ENCODE data around the gene PIGA. TPM values are rescaled to one million over a fixed set of nuclear protein-coding genes. Genes with fewer than 3 reads are reported as not detected.

The PIGA gene
- total RNA-seq, 2 donors from 2014 or later: 7.9 to 10.7 TPM

DNA sequence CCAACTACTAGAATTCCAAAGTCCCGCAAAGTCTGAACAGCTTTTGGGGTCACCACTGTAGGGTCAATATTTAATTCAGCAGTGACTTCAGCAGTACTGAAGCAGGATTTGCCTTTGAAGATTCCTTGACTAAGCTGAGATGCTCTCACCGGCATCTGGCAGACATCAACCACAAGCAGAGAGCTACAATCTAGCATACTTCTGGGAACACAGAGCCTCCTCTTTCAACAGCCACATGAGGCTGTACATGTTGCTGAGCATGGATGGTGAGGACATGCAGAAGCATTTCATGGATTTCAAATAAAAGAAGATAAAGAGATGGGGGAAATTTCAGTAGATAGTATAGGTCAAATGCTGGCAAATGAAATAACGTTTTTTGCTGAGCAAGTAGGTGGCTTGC is 13.3 kb downstream of the PIGA start:
- no peak overlapping the region for H3K27ac ChIP-seq
- H3K4me1 ChIP-seq (ENCODE audit: control insufficient read depth in 1 of 2, low read depth in 2 of 2): no peaks in the 10 kb centered on the region
- no peak for ATAC-seq (ENCODE audit: insufficient number of reproducible peaks, low FRiP score, low read depth)
- H3K9me3 ChIP-seq: no peaks in the 10 kb centered on the region
- H3K27me3 ChIP-seq (replicated peaks; ENCODE audit: insufficient read depth): no peaks in the 10 kb centered on the region
- no peaks in the 10 kb centered on the region for H3K36me3 ChIP-seq
- no peak overlapping the region for H3K4me3 ChIP-seq
- DNase-seq (ENCODE audit: low spot score): no peak
- TF ChIP-seq, protein P1, sequence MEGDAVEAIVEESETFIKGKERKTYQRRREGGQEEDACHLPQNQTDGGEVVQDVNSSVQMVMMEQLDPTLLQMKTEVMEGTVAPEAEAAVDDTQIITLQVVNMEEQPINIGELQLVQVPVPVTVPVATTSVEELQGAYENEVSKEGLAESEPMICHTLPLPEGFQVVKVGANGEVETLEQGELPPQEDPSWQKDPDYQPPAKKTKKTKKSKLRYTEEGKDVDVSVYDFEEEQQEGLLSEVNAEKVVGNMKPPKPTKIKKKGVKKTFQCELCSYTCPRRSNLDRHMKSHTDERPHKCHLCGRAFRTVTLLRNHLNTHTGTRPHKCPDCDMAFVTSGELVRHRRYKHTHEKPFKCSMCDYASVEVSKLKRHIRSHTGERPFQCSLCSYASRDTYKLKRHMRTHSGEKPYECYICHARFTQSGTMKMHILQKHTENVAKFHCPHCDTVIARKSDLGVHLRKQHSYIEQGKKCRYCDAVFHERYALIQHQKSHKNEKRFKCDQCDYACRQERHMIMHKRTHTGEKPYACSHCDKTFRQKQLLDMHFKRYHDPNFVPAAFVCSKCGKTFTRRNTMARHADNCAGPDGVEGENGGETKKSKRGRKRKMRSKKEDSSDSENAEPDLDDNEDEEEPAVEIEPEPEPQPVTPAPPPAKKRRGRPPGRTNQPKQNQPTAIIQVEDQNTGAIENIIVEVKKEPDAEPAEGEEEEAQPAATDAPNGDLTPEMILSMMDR (IDR thresholded peaks at IDR 0.05): no peak

DNA sequence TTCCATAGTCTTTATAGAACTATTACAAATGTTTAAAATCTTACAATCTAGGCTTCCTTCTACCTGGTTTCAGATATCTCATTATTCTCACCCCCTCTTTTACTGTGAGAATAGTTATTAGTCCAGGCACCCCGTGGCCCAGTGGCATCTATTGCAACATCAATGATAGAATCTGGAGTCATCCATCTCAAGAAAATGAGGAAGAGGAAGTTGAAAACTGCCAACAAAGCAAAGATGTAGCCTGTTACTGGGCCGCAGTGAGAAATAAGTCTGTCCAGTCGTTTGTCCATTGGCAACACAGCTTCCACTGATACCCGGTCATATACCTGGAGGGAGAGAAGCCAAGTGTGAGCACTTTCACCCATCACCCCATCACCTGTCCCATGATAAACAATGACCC is 13.9 kb downstream of the PIGA start:
- no peaks in the 10 kb centered on the region for H3K27me3 ChIP-seq (replicated peaks; ENCODE audit: insufficient read depth)
- no peaks in the 10 kb centered on the region for H3K36me3 ChIP-seq
- H3K4me1 ChIP-seq (ENCODE audit: control insufficient read depth in 1 of 2, low read depth in 2 of 2): no peaks in the 10 kb centered on the region
- DNase-seq (ENCODE audit: low spot score) (no peak), ATAC-seq (ENCODE audit: insufficient number of reproducible peaks, low FRiP score, low read depth) (no peak)
- H3K4me3 ChIP-seq: no peak overlapping the region
- TF ChIP-seq, protein P1 (IDR thresholded peaks at IDR 0.05): no peak
- H3K9me3 ChIP-seq: no peaks in the 10 kb centered on the region
- H3K27ac ChIP-seq: no peak overlapping the region

DNA sequence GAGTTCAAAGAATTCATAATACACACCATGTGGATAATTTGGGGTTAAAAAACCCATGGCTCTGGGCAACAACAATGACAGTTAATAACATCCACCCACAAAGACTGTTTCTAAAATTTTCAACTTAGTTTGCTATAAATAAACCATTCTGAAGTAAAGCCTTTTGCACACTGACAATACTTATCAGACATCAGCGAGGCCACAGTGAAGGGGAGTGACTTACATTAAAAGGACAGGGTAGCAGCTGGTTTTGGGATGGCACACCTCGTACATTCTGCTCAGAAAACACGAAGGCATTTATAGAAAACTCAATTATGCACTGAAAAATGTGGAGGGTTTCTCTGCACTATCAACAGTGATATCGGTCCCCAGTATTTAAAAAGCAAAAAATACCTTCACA is 15.0 kb downstream of the PIGA start:
- H3K27me3 ChIP-seq (replicated peaks; ENCODE audit: insufficient read depth): no peaks in the 10 kb centered on the region
- no peak overlapping the region for H3K27ac ChIP-seq
- DNase-seq (ENCODE audit: low spot score) (no peak), ATAC-seq (ENCODE audit: insufficient number of reproducible peaks, low FRiP score, low read depth) (no peak)
- no peaks in the 10 kb centered on the region for H3K9me3 ChIP-seq
- TF ChIP-seq, protein P1 (IDR thresholded peaks at IDR 0.05): no peak
- H3K4me1 ChIP-seq (ENCODE audit: control insufficient read depth in 1 of 2, low read depth in 2 of 2): no peaks in the 10 kb centered on the region
- H3K36me3 ChIP-seq: no peaks in the 10 kb centered on the region
- no peak overlapping the region for H3K4me3 ChIP-seq

DNA sequence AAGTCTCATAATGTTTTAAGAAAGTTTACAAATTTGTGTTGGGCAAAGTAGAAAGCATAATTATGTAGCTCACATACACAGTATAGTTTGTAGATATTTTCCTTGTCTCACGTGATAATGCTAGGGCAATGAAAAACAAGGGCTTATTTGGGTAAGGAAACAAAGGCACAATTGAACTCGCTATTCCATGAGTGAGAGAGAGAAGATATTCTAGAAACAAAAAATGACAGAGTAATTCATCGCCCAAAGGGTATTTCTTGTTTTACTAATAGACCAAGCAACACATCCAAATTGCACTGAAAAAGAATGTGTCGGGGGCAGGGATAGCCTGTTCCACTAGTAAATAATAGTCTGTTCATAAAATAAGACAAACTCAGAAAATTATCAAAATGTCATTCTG is 16.2 kb downstream of the PIGA start:
- Histone ChIP-seq H3K36me3 (no peaks in the 10 kb centered on the region), H3K4me1 (ENCODE audit: control insufficient read depth in 1 of 2, low read depth in 2 of 2) (no peaks in the 10 kb centered on the region), H3K27ac (no peak overlapping the region), H3K4me3 (no peak overlapping the region), H3K9me3 (no peaks in the 10 kb centered on the region), H3K27me3 (replicated peaks; ENCODE audit: insufficient read depth) (no peaks in the 10 kb centered on the region)
- no peak for ATAC-seq (ENCODE audit: insufficient number of reproducible peaks, low FRiP score, low read depth)
- DNase-seq (ENCODE audit: low spot score): no peak
- TF ChIP-seq, protein P1 (IDR thresholded peaks at IDR 0.05): no peak

DNA sequence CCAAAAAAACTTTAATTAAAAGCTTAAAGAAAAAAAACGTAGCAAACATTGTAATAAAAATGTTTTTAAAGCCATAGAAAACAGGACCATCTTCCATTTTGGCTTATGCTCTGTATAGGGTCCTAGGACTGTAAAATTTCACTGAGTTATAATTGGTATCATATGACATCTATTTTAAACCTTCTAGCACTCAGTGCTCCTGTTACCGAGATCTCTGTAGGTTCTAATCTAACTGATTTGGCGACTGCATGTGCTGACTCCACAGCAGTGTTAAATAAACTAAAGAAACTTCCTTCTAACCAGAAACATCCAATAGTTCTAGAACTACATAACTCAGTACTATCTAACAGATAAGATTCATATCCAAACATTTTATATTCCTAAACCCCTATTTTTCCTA is 19.8 kb downstream of the PIGA start, which contains the start of gene ASB11:
Gene ASB11, minus strand, starts transcription at position 132 of the 400 bp plus-strand sequence. Its CDS starts 35 bp downstream, at position 97.
- H3K4me3 ChIP-seq: no peak within 1 kb of the TSS
- no peak for ATAC-seq (ENCODE audit: insufficient number of reproducible peaks, low FRiP score, low read depth)
- TF ChIP-seq, protein P1 (IDR thresholded peaks at IDR 0.05): no peak

More for the DNA sequence above, 19.8 kb downstream of the PIGA start, which contains the start of gene ASB11:
- no peaks in the 10 kb centered on the region for H3K36me3 ChIP-seq
- H3K9me3 ChIP-seq: no peaks in the 10 kb centered on the region
- no peak within 1 kb of the TSS for H3K27ac ChIP-seq
- no peaks in the 10 kb centered on the region for H3K27me3 ChIP-seq (replicated peaks; ENCODE audit: insufficient read depth)
- DNase-seq (ENCODE audit: low spot score): no peak
- H3K4me1 ChIP-seq (ENCODE audit: control insufficient read depth in 1 of 2, low read depth in 2 of 2): no peaks in the 10 kb centered on the region
